Activated naive CD4-positive, alpha-beta T cell treated with Interleukin-2 at 50 U/mL for 16 hours (primary cell): Measurements from ENCODE around the gene IDH3G.
"Not testable (repeated sequence)": the region's sequence is repeated elsewhere in the genome, so short reads cannot be mapped to it uniquely, and the experiment has no call there.

Source experiments
- DNase-seq: peaks from one replicate; pipeline ENCODE4 v3.0.0-alpha.2; 2020

IDH3G gene

DNA sequence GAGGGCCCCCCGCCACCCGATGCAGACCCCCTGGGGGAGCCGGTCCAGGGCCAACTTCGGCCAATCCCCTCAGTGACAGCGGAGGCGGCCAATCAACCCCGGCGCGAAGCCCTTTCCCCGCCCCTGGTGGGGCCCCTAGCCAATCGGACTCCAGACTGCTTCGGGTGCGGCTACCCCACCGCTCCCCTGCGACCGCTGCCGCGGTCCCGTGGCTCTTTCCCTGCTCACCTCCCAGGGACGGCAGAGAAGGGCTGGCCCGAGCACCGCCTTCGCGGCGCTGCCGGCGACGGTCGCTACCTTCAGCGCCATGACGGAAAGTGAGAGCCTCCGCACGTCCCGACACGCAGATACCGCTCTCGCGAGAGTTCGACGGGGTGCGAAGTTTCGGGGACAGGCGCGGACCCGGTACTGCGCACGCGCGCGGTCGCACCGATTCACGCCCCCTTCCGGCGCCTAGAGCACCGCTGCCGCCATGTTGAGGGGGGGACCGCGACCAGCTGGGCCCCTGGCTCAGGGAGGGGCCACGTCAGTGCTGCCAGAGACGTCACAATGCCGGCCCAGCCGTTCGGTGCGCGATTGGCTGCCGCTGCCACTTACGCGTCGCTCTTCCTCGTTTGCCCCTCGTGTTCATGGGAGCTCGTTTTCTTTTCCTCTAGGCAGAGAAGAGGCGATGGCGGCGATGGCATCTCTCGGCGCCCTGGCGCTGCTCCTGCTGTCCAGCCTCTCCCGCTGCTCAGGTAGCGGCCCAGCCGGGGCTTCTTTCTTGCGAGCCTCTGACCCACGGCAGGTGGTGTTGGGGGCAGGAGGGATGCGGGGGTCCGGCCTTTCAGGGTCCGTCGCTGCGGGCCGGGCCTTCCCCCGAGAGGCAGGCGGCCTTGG, at the start of gene IDH3G, which contains the start of gene SSR4:
Gene IDH3G (minus strand): TSS at position 358 of the 879 bp plus-strand sequence. CDS start 49 bp downstream, at position 309.
Gene SSR4 (plus strand): TSS at position 651 of the 879 bp plus-strand sequence. CDS start 20 bp downstream, at position 671.
- peak; percentile 91 for DNase-seq

DNA sequence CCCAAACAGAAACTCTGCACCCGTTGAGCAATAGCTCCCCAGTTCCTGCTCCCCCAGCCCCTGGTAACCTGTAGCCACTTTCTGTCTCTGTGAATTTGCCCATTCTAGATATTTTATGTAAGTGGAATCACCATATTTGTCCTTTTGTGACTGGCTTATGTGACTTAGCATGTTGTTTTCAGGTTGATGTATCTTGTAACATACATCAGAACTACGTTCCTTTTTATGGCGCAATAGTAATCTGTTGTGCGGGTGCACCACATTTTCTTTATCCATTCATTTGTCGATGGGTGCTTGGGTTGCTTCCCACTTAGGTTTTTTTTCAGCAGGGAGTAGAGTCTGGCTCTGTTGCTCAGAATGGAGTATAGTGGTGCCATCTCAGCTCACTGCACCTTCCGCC, 42.7 kb upstream of the IDH3G start:
- no peak for DNase-seq

DNA sequence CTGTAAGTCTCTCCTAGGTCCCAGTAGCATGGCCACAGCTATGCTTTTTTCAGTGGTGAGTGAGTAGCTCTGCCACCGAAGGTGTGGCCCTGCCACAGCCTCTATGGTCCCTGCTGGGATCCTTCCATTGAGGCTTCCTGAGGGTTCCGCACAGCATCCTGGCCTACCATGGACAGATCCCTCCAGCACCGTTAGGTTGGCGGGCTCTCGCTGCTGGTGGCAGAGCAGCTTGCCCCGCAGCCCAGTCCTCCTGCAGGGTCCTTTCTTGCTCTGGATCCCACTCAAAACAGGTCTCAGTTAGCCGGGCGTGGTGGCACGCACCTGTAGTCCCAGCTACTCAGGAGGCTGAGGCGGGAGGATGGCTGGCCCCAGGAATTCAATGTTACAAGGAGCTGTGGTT, 38.6 kb upstream of the IDH3G start:
- DNase-seq = no peak

DNA sequence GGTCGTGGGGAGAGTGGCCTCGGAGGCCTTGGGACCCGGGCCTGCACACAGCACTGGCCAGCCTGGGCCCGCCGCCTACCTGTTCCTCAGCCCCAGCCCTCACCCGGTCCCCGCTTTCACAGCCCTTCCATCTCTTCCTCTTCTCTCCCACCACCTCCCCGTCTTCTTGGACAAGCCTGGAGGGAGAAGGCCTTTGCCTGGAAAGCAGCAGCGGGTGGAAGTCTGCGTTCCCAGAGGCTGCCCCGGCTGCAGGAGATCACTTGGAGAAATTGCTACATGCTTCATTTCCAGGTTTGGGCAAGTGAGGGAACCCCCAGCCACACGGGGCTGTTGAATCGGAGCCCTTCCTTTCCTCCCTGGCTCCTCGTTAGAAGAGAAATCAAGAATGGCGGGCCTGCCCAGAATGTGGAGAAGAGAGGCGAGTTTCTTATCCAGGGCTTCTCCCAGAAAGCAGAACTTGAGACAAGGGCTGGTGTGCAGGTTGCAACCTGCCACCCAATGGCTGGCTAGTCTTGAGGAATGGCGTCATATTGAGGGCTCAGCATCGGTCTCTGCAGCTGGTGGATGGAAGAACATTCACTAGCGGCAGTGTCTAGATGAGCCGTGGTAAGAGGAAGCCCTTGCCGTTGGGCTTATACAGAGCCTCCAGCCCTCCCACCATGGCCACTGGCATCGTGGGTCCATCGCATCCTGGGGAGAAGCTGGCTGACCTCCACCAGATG, 37.4 kb upstream of the IDH3G start:
- DNase-seq = no peak

DNA sequence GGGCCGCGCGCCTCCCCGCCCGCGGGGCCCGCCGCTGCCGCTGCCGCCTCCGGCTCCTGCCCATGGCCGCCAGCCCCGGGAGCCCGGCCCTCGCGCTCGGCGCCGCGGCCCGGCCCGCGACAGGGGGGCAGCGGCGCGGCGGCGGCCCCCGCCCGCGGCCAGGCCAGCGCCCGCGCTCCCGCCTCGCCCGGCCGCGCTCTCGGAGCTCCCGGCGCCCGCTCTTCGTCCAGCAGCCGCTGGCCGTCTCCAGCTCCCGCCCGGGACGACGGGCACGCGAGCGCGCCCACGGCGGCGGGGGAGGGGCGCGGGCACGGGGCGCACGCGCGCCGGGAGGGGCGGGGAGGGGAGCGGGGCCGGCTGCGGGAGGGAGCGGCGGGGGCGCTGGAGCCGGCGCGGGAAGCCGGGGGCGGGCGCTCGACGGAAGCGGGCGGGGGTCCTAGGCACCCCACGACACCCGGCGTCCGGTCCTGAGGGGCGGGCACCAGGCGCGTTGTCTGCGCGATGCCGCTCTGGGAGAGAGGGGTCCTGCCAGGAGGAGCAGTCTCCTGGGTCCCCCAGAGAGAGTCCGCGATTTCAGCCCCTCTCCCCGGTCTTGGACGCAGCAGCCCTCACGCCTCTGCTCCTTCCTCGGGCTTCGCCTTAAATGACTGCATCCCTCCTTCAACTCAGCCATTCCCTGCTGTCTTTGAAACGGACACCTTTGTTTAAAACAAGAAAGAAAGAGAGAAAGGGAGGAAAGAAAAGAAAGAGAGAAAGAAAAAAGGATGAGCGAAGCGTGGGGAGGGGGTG, 36.7 kb upstream of the IDH3G start:
- DNase-seq = no peak

DNA sequence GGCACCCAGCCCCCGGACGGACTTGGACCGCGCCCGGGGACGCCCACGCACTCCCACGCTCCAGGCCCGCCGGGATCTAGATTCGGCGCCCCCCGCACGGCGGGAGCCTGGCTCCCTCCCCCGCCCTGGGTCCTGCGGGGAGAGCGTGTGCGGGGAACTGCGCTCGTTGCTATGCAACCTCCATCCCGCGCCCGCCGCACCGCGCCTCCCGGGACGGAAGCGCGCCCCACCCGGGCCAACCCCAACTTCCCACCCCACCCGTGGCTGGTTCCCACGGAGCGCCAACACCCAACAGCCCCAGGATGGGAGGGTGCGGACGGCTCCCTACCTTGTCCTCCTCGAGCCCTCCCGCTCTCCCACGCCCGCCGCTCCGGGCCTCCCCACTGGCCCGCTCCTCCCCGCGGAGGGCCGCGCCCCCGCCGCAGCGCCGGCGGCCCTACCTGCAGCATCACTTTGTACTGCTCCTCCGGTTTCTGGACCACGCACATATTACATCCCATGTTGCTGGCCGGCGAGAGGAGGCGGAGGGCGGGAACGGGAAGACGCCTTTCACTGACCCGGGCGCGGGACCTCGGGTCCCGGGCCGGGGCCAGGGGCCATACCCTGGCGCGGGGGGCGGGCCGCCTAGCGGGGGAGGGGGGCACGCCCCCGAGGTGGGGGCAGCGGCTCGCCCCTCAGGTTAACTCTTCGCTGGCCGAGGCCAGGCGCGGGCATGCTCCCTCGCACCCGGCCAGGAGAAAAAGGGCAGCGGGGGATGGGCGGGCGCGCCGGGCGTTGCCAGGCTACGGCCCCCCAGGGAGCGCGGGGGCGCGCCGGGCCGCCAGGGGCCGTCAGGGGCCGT, 35.8 kb upstream of the IDH3G start, which contains the start of gene PDZD4:
Gene PDZD4 (minus strand): TSS at position 746 of the 841 bp plus-strand sequence. CDS start 246 bp downstream, at position 500.
- DNase-seq = peak; percentile 32

DNA sequence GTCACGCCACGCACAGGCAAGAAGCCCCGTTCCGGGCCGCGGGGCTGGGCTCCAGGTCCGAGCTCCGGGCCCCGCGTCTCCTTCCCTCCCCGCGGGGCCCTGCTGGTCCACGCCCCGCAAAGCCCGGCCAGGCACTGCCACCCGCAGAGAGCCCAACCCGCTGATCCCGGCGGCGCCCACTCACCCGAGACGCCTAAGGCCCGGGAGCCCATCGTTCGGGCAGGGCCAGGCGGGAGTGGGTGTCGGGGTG, 35.3 kb upstream of the IDH3G start:
- no peak for DNase-seq

DNA sequence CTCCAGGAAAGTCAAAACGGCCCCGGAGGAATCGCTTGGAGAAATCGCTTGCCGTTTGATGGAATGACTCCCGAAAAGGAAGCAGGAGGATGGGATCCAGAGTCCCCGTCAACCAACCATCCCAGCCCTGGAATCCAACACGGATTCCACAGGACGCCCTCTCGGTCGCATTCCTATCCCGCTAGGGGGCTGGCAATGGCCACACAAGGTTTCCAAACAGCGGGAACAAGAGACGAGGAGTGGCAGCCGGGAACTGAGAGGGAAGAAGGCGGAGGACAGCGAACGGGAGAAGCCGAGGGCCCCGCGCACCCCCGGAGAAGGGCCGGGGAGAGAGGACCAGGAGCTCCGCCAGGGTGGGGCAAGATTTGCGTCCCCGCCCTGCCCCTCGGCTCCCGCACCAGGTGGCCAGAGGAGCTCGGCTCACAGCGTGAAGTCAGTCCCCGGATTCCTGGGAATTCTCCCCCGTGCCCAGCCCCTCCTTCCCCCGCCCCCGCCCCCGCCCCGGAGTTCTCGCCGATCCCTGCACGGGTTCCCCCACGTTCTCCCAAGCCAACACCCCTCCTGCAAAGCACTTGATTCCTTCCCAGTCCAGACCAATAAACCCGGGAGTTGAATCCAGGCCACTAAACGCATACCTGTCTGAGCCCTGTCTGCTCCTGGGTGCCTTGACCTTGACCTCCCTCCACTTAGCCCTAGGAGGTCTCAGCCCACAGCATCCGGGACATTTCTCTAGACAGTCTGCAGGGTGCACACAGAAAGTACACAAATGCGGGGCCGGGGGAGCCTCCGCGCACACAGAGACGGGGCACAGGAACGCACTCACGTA, 34.8 kb upstream of the IDH3G start:
- no peak for DNase-seq

DNA sequence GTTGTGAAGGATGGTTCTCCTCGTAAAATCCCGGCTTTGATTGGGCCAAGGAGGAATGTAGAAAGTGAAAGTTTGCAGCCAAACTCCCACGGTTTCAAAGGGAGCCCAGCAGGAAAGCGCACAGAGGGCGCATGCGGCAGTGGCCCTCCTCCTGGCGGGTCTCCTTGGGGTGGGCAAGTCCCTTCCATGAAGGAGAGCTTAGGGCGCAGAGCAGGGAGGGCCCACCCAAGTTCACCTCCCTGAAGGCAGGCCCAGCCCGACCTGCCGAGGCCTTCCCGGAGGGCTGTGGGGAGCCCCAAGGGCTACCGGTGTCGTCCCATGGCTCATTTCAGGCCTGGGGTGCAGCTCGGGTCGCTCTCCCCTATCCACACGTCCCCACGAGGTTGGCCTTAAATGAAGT, 34.1 kb upstream of the IDH3G start:
- no peak for DNase-seq

DNA sequence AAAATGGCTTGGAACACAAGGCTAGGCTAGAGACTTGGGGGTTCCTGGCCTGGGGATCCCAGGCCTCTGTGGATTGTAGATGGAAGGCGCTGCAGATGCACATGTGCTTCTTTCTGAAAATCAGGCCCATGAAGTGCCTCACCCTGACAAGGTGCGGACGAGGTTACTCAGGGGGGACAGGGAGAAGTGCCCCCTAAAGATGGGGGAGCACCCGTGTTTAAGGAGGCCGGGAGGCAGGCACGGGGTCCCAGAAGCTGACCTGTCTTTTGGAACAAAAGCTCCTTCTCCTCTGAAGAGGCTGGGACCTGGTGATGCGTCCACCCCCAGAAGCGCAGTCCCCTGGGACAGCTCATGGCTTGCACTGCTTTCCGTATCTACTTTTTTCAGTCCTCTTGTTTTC, 33.7 kb upstream of the IDH3G start:
- no peak for DNase-seq

DNA sequence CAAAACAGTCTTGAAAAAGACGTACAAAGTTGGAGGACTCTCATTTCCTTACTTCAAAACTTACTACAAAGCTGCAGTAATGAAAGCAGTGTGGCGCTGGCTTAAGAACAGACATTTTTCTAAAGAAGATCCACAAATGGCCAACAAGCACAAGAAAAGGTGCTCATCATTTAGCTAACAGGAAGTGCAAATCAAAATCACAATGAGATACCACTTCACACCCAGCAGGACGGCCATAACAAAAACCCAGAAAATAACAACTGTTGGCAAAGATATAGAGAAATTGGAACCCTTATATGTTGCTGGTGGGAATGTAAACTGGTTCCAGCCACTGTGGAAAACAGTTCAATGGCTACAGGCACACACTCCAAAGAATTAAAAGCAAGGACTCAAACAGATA, 32.8 kb upstream of the IDH3G start:
- no peak for DNase-seq

DNA sequence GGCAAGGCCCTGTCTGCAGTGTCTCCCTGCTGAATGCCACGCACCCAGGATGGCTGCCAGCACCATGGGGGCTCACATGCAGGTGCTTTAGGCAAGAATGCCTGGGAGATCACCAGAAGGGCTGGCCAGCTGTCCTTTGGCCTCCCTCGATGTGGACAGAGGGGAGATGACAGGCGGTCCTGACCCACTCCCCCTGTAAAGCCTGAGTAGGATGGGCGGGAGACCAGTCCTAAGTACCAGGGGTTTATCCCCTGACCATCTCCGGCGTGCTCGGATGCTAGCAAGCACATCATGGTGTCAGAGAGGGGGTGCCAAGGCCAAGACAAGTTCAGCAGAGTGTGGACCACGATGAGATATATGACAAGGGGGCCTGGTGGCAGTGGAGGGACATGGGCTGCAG, 30.9 kb upstream of the IDH3G start:
- DNase-seq = no peak

DNA sequence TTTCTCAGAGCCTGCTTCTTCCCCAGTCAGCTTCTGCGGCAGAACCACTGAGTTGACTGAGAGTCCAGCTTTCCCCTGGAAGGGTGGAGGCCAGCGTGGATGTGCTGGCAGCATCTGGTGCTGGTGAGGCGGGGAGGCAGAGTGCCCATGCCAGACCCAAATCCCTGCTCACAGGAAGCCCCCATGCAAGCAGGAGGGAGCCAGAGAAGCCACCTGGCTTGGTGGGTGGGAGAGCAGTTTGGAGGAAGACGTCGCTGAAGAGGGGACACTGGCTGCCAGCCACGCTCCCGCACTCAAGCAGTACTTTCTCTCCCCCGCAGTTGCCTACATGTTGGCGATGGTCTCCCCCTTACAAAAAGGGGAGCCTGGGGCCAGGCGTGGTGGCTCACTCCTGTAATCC, 30.2 kb upstream of the IDH3G start:
- DNase-seq = no peak

DNA sequence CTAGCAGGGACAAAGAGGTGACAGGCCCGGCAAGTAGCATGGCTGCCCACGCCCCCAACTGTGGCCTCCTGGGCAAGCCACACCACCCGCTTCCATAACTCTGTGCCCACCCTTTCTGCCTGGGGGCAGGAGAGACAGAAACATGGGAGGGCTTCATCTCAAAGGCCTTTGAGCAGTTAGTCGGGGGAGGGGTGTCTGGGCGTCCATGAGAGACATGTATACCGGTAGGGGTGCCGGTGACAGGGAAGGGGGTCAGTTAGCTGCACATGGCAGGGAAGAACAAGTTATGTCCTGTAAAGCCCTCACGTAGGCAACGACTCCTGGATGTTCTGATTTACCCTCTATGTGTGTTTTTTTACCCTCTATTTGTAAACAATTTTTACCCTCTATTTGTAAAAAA, 26.9 kb upstream of the IDH3G start:
- DNase-seq = no peak

DNA sequence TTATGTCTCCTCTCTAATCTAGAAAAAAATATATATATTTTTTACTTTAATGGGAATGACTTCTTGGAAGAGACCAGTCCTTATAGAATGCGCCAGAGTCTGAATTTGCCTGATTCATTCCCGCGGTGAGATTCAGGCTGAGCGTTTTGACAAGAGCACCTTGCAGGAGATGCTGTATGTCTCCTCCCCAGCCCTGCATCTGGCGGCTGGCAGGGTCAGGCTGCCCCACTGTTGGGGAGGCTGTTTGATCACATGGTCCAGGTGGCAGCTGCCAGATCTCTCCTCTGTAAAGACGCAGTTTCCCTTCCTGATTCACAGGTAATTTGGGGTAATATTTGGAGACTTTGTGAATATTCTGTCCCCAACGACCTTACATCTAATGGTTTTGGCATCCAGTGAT, 26.4 kb upstream of the IDH3G start:
- no peak for DNase-seq

DNA sequence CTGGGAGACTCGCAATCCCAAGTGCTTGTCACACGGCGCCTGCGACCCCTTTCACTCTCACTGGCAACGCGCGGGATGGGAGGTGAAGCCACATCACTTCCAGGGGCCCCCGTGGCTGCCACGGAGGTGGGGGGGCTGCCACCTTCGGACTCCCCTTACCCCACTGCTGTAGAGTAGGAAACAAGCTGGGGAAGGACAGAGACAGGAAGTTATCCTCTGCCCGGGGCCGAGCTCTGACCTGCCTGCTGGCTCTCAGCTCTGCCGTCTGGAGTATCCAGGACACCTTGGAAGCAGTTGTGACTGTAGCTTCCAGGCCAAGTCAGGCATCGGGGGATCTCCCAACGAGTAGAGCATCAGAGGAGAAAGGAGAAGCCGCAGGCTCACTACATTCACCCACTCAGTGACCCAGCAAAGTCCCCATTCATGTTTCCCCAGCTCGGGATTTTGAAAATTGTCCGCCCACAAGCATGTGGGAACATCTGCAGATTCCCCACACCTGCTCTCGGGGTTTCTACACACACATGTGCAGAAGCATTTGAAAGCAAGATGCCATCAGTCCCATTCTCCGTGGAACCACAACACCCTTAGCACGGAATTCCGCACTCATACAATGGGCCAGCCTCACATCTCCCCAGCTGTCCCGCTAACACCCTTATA, 25.3 kb upstream of the IDH3G start:
- DNase-seq = no peak

DNA sequence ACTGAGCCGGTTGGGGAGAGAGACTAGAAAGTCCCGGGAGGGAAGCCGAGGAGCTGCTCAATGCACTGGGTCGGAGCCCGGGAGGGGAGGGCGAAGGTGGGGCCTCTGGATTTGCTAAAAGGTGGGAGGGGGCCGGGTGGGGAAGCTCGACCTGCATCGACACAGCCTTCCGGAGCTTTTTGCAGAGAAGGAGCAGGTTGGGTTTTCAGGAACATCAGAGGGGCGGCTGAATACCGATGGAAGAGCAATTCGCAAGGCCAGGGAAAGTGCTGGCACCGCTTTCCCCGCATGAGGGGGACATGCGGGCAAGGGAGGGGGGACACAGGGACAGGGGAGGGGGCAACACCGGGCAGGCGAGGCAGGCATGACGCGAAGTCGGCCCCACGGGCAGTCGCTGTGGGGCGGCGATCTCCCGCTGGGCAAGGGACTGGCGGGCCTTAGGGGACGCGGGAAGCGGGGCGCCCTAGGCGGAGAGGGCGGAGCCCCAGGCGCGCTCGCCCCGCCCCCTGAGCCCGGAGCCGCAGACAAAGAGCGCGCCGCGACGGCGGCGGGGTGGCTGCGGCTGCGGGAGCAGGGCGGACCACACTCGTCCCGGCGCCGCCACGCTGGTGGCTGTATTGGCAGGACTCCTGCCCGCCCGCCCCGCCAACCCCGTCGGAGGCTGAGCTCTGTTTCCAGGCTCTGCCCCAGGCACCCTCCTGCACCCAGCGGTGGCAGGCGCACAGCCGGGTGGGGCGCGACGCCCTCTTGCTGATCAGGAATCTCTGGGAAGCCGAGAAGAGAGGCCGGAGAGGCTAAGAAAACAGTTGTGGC, 24.6 kb upstream of the IDH3G start:
- DNase-seq = peak; percentile 54

DNA sequence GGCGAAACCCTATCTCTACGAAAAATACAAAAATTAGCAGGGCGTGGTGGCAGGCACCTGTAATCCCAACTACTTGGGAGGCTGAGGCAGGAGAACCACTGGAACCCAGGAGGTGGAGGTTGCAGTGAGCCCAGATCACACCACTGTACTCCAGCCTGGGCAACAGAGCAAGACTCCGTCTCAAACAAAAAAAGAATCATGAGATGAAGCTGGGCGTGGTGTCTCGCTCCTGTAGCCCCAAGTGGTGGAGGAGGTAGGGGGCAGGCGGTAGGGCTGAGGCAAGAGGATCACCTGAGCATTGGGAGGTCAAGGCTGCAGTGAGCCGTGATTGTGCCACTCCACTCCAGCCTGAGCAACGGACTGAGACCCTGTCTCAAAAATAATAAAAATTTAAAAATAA, 23.9 kb upstream of the IDH3G start:
- not testable (repeated sequence) for DNase-seq

DNA sequence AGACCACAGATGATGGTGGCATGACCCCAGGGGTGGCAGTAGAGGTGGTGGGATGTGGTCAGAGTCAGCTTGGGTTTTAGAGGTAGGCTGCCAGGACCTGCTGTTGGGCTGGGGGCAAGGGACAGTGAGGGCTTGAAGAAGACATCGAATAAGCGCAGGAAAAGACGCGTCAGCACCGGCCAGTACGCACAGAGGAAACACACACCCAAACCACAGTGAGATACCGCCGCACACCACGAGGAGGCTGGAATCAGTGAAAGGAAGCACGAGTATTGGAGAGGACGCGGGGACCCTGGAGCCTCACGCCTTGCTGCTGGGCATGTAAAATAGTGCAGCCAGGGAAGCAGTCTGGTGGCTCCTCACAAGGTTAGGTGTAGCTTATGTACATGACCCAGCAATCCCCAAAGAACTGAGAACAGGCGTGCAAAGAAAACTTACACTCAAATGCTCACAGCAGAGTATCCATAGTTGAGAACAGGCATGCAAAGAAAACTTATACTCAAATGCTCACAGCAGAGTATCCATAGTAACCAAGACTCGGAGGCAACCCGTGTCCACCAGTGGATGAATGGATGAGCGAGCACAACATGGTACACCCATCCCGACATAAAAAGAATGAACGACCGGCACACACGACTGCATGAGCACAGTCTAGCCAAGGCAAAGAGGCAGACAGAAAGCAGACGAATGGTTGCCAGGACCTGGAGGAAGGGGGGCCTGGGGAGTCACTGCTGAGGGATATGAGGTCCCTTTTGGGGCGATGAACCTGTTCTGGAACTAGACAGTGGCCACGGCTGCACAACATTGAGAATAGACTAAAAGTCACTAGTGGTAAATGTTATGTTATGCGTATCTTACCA, 22.9 kb upstream of the IDH3G start:
- DNase-seq = peak; percentile 46
